A549 (cell line): ENCODE results near the gene RECK.
"Not testable (repeated sequence)": the region's sequence is repeated elsewhere in the genome, so short reads cannot be mapped to it uniquely, and the experiment has no call there.

Experiments used
- CHD2 ChIP-seq: fragments of 150-350 bp; IDR thresholded peaks from 2 replicates; pipeline ENCODE4 v1.6.1; 2014; ENCODE audit warnings: low read length; ENCODE audit not compliant: partially characterized antibody
- JUN ChIP-seq, 2 experiments: fragments of >200 bp; sonication (Bioruptor Twin); formaldehyde crosslinking; IDR thresholded peaks; 2 replicates in 1 of 2; 3 replicates in 1 of 2; pipeline ENCODE4 v1.6.1; 2016 to 2017
- PHF8 ChIP-seq: fragments of 200-600 bp; sonication (generic); IDR thresholded peaks from 2 replicates; pipeline ENCODE4 v1.6.1; 2016; ENCODE audit warnings: low read depth, mild to moderate bottlenecking, antibody characterized with exemption, moderate library complexity, borderline replicate concordance
- POLR2AphosphoS2 ChIP-seq: conservative IDR thresholded peaks from 2 replicates; pipeline ENCODE4 v1.6.1; 2012; ENCODE audit warnings: low read length, improper control_type of control experiment, inconsistent platforms
- ZC3H11A ChIP-seq: fragments of 450-650 bp; IDR thresholded peaks from 2 replicates; pipeline ENCODE4 v1.6.1; 2014; ENCODE audit warnings: antibody characterized with exemption, mild to moderate bottlenecking
- TF ChIP-seq, protein P1 (sequence below): fragments of 450-650 bp; IDR thresholded peaks from 2 replicates; pipeline ENCODE4 v1.6.1; 2014; ENCODE audit warnings: antibody characterized with exemption
- TF ChIP-seq, protein P2 (sequence below): fragments of >200 bp; sonication (Bioruptor Twin); formaldehyde crosslinking; IDR thresholded peaks from 3 replicates; pipeline ENCODE4 v1.5.1; 2016
- TF ChIP-seq, protein P3 (sequence below): fragments of 200-600 bp; sonication (generic); IDR thresholded peaks from 2 replicates; pipeline ENCODE4 v1.6.1; 2016; ENCODE audit warnings: antibody characterized with exemption, mild to moderate bottlenecking, moderate library complexity

DNA sequence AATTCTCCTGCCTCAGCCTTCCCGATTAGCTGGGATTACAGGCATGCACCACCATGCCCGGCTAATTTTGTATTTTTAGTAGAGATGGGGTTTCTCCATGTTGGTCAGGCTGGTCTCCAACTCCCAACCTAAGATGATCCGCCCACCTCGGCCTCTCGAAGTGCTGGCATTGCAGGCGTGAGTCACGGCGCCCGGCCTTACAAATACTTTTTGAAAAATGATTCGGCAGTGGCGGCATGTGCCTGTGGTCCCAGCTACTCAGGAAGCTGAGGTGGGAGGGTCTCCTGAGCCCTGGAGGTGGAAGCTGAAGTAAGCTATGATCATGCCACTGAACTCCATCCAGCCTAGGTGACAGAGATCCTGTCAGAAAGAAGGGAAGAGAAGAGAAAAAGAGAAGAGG lies 123.4 kb downstream of the RECK start:
- TF ChIP-seq, protein P1, sequence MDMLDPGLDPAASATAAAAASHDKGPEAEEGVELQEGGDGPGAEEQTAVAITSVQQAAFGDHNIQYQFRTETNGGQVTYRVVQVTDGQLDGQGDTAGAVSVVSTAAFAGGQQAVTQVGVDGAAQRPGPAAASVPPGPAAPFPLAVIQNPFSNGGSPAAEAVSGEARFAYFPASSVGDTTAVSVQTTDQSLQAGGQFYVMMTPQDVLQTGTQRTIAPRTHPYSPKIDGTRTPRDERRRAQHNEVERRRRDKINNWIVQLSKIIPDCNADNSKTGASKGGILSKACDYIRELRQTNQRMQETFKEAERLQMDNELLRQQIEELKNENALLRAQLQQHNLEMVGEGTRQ: not testable (repeated sequence)
- TF ChIP-seq CHD2; ZC3H11A; POLR2AphosphoS2; PHF8; JUN (IDR thresholded peaks at IDR 0.05): not testable (repeated sequence)
- TF ChIP-seq, protein P2, sequence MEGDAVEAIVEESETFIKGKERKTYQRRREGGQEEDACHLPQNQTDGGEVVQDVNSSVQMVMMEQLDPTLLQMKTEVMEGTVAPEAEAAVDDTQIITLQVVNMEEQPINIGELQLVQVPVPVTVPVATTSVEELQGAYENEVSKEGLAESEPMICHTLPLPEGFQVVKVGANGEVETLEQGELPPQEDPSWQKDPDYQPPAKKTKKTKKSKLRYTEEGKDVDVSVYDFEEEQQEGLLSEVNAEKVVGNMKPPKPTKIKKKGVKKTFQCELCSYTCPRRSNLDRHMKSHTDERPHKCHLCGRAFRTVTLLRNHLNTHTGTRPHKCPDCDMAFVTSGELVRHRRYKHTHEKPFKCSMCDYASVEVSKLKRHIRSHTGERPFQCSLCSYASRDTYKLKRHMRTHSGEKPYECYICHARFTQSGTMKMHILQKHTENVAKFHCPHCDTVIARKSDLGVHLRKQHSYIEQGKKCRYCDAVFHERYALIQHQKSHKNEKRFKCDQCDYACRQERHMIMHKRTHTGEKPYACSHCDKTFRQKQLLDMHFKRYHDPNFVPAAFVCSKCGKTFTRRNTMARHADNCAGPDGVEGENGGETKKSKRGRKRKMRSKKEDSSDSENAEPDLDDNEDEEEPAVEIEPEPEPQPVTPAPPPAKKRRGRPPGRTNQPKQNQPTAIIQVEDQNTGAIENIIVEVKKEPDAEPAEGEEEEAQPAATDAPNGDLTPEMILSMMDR: not testable (repeated sequence)
- TF ChIP-seq, protein P3, sequence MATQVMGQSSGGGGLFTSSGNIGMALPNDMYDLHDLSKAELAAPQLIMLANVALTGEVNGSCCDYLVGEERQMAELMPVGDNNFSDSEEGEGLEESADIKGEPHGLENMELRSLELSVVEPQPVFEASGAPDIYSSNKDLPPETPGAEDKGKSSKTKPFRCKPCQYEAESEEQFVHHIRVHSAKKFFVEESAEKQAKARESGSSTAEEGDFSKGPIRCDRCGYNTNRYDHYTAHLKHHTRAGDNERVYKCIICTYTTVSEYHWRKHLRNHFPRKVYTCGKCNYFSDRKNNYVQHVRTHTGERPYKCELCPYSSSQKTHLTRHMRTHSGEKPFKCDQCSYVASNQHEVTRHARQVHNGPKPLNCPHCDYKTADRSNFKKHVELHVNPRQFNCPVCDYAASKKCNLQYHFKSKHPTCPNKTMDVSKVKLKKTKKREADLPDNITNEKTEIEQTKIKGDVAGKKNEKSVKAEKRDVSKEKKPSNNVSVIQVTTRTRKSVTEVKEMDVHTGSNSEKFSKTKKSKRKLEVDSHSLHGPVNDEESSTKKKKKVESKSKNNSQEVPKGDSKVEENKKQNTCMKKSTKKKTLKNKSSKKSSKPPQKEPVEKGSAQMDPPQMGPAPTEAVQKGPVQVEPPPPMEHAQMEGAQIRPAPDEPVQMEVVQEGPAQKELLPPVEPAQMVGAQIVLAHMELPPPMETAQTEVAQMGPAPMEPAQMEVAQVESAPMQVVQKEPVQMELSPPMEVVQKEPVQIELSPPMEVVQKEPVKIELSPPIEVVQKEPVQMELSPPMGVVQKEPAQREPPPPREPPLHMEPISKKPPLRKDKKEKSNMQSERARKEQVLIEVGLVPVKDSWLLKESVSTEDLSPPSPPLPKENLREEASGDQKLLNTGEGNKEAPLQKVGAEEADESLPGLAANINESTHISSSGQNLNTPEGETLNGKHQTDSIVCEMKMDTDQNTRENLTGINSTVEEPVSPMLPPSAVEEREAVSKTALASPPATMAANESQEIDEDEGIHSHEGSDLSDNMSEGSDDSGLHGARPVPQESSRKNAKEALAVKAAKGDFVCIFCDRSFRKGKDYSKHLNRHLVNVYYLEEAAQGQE: not testable (repeated sequence)
